ENCODE data around the gene IFNAR1. TPM values are rescaled to one million over a fixed set of nuclear protein-coding genes. Genes with fewer than 3 reads are reported as not detected.
A peak's percentile ranks its signal among the peaks of the same experiment; 100 is the strongest.

Gene IFNAR1
- total RNA-seq, 3 donors from 2014 or later (not counting 1 experiment from before 2014, with no cell fraction given), result 15.0 to 21.3 (median 19.3) TPM

DNA sequence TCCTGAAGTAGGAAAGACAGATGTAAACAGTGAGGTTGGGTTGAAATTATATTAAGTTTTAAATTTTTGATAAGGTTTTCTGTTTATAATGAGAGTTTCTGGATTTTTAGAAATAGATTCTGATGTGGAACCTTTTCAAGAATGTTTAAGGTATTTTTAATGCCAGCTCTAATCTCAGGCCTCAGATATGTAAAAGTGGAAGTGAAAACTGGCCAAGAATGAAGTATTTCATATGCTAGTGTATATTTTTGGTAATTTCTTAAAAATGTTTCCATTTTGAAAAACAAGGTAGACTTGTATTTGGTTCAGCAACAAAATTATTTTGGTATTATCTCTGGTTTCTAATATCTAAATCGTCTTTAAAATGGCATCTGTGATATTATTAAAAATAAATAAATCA, 14.4 kb downstream of the IFNAR1 start:
- Histone ChIP-seq H3K4me1 (ENCODE audit: control insufficient read depth, insufficient read depth, low read length) (peaks cover 3% of the 10 kb centered on the region), H3K27ac (ENCODE audit: low read length) (no peak overlapping the region), H3K4me3 (ENCODE audit: low read length) (no peak overlapping the region), H3K36me3 (ENCODE audit: control insufficient read depth, insufficient read depth, low read length) (peaks cover 28% of the 10 kb centered on the region), H3K9me3 (ENCODE audit: control insufficient read depth, insufficient read depth, low read length) (no peaks in the 10 kb centered on the region), H3K27me3 (ENCODE audit: control insufficient read depth, insufficient read depth, low read length) (no peaks in the 10 kb centered on the region)
- DNase-seq (no peak), ATAC-seq (no peak)
- Mint-ChIP-seq H3K4me1 (peaks cover 0 to 11% of the 10 kb centered on the region in 2 donors), H3K36me3 (peaks cover 7% of the 10 kb centered on the region), H3K27ac (no peak overlapping the region), H3K9me3 (no peaks in the 10 kb centered on the region), H3K4me3 (no peak overlapping the region), H3K27me3 (ENCODE audit: low read depth in 2 of 2) (no peaks in the 10 kb centered on the region)
- TF ChIP-seq, protein P1, sequence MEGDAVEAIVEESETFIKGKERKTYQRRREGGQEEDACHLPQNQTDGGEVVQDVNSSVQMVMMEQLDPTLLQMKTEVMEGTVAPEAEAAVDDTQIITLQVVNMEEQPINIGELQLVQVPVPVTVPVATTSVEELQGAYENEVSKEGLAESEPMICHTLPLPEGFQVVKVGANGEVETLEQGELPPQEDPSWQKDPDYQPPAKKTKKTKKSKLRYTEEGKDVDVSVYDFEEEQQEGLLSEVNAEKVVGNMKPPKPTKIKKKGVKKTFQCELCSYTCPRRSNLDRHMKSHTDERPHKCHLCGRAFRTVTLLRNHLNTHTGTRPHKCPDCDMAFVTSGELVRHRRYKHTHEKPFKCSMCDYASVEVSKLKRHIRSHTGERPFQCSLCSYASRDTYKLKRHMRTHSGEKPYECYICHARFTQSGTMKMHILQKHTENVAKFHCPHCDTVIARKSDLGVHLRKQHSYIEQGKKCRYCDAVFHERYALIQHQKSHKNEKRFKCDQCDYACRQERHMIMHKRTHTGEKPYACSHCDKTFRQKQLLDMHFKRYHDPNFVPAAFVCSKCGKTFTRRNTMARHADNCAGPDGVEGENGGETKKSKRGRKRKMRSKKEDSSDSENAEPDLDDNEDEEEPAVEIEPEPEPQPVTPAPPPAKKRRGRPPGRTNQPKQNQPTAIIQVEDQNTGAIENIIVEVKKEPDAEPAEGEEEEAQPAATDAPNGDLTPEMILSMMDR (IDR thresholded peaks at IDR 0.05), result no peak
- intact Hi-C loops (cut with micrococcal nuclease), result no loop called here
- no CpG with 5 or more reads among the region's 1 CpG for WGBS (ENCODE audit: insufficient coverage)

DNA sequence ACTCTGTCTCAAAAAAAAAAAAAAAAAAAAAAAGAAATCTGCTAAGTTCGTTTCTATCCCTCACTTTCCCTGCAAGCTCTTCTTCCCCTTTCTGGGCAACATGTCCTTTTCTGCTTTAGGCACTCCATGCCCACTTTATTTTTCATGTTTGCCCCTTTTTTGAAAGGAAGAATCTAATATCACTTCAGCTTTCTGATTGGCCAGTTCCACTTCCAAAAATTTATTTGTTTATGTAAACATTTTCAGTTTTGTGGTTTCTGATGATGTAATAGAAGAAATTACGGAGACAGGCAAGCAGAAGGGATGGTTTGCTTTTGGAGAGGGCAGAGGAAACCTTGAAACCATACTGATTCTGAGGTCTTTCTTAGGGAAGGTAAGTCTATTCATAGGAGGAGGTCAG, 15.1 kb downstream of the IFNAR1 start:
- Mint-ChIP-seq H3K4me3 (no peak overlapping the region), H3K27ac (peak overlapping the region in 1 of 2 donors; percentile 8), H3K9me3 (no peaks in the 10 kb centered on the region), H3K36me3 (peaks cover 7% of the 10 kb centered on the region), H3K4me1 (peaks cover 0 to 6% of the 10 kb centered on the region in 2 donors), H3K27me3 (ENCODE audit: low read depth in 2 of 2) (no peaks in the 10 kb centered on the region)
- 60% methylated on average over 2 of the region's 2 CpGs for whole genome bisulfite sequencing (ENCODE audit: insufficient coverage)
- ATAC-seq (no peak), DNase-seq (no peak)
- Histone ChIP-seq H3K27ac (ENCODE audit: low read length) (no peak overlapping the region), H3K4me3 (ENCODE audit: low read length) (no peak overlapping the region), H3K27me3 (ENCODE audit: control insufficient read depth, insufficient read depth, low read length) (no peaks in the 10 kb centered on the region), H3K36me3 (ENCODE audit: control insufficient read depth, insufficient read depth, low read length) (peaks cover 32% of the 10 kb centered on the region), H3K4me1 (ENCODE audit: control insufficient read depth, insufficient read depth, low read length) (peaks cover 3% of the 10 kb centered on the region), H3K9me3 (ENCODE audit: control insufficient read depth, insufficient read depth, low read length) (no peaks in the 10 kb centered on the region)
- intact Hi-C loops (cut with micrococcal nuclease), result no loop called here
- TF ChIP-seq, protein P1 (IDR thresholded peaks at IDR 0.05), result no peak

DNA sequence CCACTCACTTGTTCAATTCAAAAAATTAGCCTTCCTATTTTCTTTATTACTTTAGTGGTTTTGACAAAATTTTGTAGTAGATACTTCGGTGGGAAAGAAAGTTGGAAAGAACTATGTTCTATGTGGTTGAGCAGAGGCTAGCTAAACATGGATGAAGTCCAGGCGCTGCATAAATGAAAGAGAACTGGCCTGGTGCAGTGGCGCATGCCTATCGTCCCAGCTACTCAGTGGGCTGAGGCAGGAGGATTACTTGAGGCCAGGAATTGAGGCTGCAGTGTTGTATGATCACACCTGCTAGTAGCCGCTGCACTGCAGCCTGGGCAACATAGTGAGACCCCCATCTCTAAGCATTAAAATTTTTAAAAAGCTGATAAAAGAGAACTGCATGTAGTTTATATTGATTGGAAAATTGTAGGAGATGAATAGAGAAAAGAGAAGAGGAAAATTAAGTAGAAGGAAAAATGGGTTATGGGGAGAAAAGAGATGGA, 21.0 kb downstream of the IFNAR1 start:
- ATAC-seq, result no peak
- TF ChIP-seq, protein P1 (IDR thresholded peaks at IDR 0.05), result no peak
- no peak overlapping the region for H3K27ac Mint-ChIP-seq

DNA sequence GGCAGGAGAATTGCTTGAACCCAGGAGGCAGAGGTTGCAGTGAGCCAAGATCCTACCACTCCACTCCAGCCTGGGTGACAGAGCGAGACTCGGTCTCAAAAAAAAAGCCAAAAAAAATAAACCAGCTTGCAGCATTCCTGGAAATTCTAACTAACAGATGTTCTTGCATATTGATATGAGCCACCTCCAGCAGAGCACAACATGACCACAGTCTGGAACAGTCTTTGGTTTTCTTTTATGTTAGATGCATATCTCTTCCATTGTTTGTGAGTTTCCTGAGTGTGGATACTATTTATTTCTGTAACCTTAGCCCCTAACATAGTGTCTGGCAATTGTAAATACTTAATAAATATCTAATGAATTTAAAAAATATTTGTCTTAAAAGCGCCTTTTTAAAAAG, 23.9 kb downstream of the IFNAR1 start:
- TF ChIP-seq, protein P1 (IDR thresholded peaks at IDR 0.05), result no peak

More for the DNA sequence above, 21.0 kb downstream of the IFNAR1 start:
- 100% methylated on average over 4 of the region's 5 CpGs for WGBS (ENCODE audit: insufficient coverage)
- H3K4me1 ChIP-seq (ENCODE audit: control insufficient read depth, insufficient read depth, low read length), result no peaks in the 10 kb centered on the region
- DNase-seq, result no peak
- no peak overlapping the region for H3K4me3 ChIP-seq (ENCODE audit: low read length)
- Mint-ChIP-seq H3K4me1 (peaks cover 0 to 6% of the 10 kb centered on the region in 2 donors), H3K36me3 (peaks cover 16% of the 10 kb centered on the region), H3K27me3 (ENCODE audit: low read depth in 2 of 2) (no peaks in the 10 kb centered on the region), H3K9me3 (no peaks in the 10 kb centered on the region), H3K4me3 (no peak overlapping the region)
- H3K36me3 ChIP-seq (ENCODE audit: control insufficient read depth, insufficient read depth, low read length), result peaks cover 65% of the 10 kb centered on the region
- no peak overlapping the region for H3K27ac ChIP-seq (ENCODE audit: low read length)
- no peaks in the 10 kb centered on the region for H3K27me3 ChIP-seq (ENCODE audit: control insufficient read depth, insufficient read depth, low read length)
- H3K9me3 ChIP-seq (ENCODE audit: control insufficient read depth, insufficient read depth, low read length), result no peaks in the 10 kb centered on the region
- intact Hi-C loops (cut with micrococcal nuclease), result no loop called here

More for the DNA sequence above, 23.9 kb downstream of the IFNAR1 start:
- no peak overlapping the region for H3K27ac ChIP-seq (ENCODE audit: low read length)
- intact Hi-C loops (cut with micrococcal nuclease), result no loop called here
- H3K36me3 ChIP-seq (ENCODE audit: control insufficient read depth, insufficient read depth, low read length), result peaks cover 59% of the 10 kb centered on the region
- no peaks in the 10 kb centered on the region for H3K4me1 ChIP-seq (ENCODE audit: control insufficient read depth, insufficient read depth, low read length)
- H3K36me3 Mint-ChIP-seq, result peaks cover 8% of the 10 kb centered on the region
- no peaks in the 10 kb centered on the region for H3K27me3 Mint-ChIP-seq (ENCODE audit: low read depth in 2 of 2)
- no peak overlapping the region for H3K4me3 ChIP-seq (ENCODE audit: low read length)
- DNase-seq, result no peak
- no peaks in the 10 kb centered on the region for H3K9me3 ChIP-seq (ENCODE audit: control insufficient read depth, insufficient read depth, low read length)
- H3K4me1 Mint-ChIP-seq, result no peaks in the 10 kb centered on the region
- H3K4me3 Mint-ChIP-seq, result no peak overlapping the region
- 91% methylated on average over 2 of the region's 3 CpGs for WGBS (ENCODE audit: insufficient coverage)
- no peak for ATAC-seq
- H3K27me3 ChIP-seq (ENCODE audit: control insufficient read depth, insufficient read depth, low read length), result no peaks in the 10 kb centered on the region
- no peaks in the 10 kb centered on the region for H3K9me3 Mint-ChIP-seq
- H3K27ac Mint-ChIP-seq, result no peak overlapping the region
